ENCODE measurements around the gene LTBP4. TPM values are rescaled to one million over a fixed set of nuclear protein-coding genes. Genes with fewer than 3 reads are reported as not detected.
"Not testable (repeated sequence)": the region's sequence is repeated elsewhere in the genome, so short reads cannot be mapped to it uniquely, and the experiment has no call there.

Gene LTBP4
- total and polyA plus RNA-seq, 2 donors = 6.0 to 35.6 TPM

- Histone ChIP-seq H3K36me3 (ENCODE audit: control insufficient read depth in 2 of 2, insufficient read depth in 2 of 2, low read length in 1 of 2) (no peaks in the 10 kb centered on the region), H3K4me1 (ENCODE audit: control insufficient read depth in 2 of 2, insufficient read depth in 2 of 2, low read length in 2 of 2) (peaks cover 0 to 6% of the 10 kb centered on the region in 2 donors), H3K27me3 (ENCODE audit: control insufficient read depth in 2 of 2, insufficient read depth in 1 of 2, low read length in 1 of 2) (peaks cover 0 to 1% of the 10 kb centered on the region in 2 donors), H3K27ac (ENCODE audit: low read depth in 1 of 2, low read length in 1 of 2) (no peak overlapping the region), H3K9me3 (ENCODE audit: control insufficient read depth in 2 of 2, insufficient read depth in 1 of 2, low read length in 1 of 2) (no peaks in the 10 kb centered on the region), H3K4me3 (ENCODE audit: low read length in 2 of 2) (no peak overlapping the region)
- WGBS = 97% methylated on average over 7 of the region's 7 CpGs
- no peak for DNase-seq (ENCODE audit: low read depth in 6 of 9, low spot score in 9 of 9)
Measured at GRCh38 chr19:40641281-40641680, 40.1 kb downstream of the LTBP4 start.

- Histone ChIP-seq H3K4me1 (ENCODE audit: control insufficient read depth in 2 of 2, insufficient read depth in 2 of 2, low read length in 2 of 2) (peaks cover 0 to 6% of the 10 kb centered on the region in 2 donors), H3K4me3 (ENCODE audit: low read length in 2 of 2) (no peak overlapping the region), H3K36me3 (ENCODE audit: control insufficient read depth in 2 of 2, insufficient read depth in 2 of 2, low read length in 1 of 2) (no peaks in the 10 kb centered on the region), H3K27ac (ENCODE audit: low read depth in 1 of 2, low read length in 1 of 2) (no peak overlapping the region), H3K9me3 (ENCODE audit: control insufficient read depth in 2 of 2, insufficient read depth in 1 of 2, low read length in 1 of 2) (no peaks in the 10 kb centered on the region), H3K27me3 (ENCODE audit: control insufficient read depth in 2 of 2, insufficient read depth in 1 of 2, low read length in 1 of 2) (peaks cover 0 to 3% of the 10 kb centered on the region in 2 donors)
- 97% methylated on average over 18 of the region's 18 CpGs for WGBS
- no peak for DNase-seq (ENCODE audit: low read depth in 6 of 9, low spot score in 9 of 9)
Measured at GRCh38 chr19:40642051-40642706, 41.0 kb downstream of the LTBP4 start.

GRCh38 chr19:40642757-40643305 is 41.7 kb downstream of the LTBP4 start:
- Histone ChIP-seq H3K4me3 (ENCODE audit: low read length in 2 of 2) (no peak overlapping the region), H3K9me3 (ENCODE audit: control insufficient read depth in 2 of 2, insufficient read depth in 1 of 2, low read length in 1 of 2) (no peaks in the 10 kb centered on the region), H3K27me3 (ENCODE audit: control insufficient read depth in 2 of 2, insufficient read depth in 1 of 2, low read length in 1 of 2) (peaks cover 0 to 3% of the 10 kb centered on the region in 2 donors), H3K27ac (ENCODE audit: low read depth in 1 of 2, low read length in 1 of 2) (no peak overlapping the region), H3K4me1 (ENCODE audit: control insufficient read depth in 2 of 2, insufficient read depth in 2 of 2, low read length in 2 of 2) (peaks cover 0 to 6% of the 10 kb centered on the region in 2 donors), H3K36me3 (ENCODE audit: control insufficient read depth in 2 of 2, insufficient read depth in 2 of 2, low read length in 1 of 2) (no peaks in the 10 kb centered on the region)
- 93% methylated on average over 8 of the region's 8 CpGs for WGBS
- DNase-seq (ENCODE audit: low read depth in 6 of 9, low spot score in 9 of 9) = no peak

GRCh38 chr19:40646743-40647254 is 45.6 kb downstream of the LTBP4 start:
- H3K27me3 ChIP-seq (ENCODE audit: control insufficient read depth in 2 of 2, insufficient read depth in 1 of 2, low read length in 1 of 2) = peaks cover 0 to 3% of the 10 kb centered on the region in 2 donors
- no peaks in the 10 kb centered on the region for H3K36me3 ChIP-seq (ENCODE audit: control insufficient read depth in 2 of 2, insufficient read depth in 2 of 2, low read length in 1 of 2)
- 92% methylated on average over 5 of the region's 5 CpGs for WGBS
- no peaks in the 10 kb centered on the region for H3K9me3 ChIP-seq (ENCODE audit: control insufficient read depth in 2 of 2, insufficient read depth in 1 of 2, low read length in 1 of 2)
- H3K4me3 ChIP-seq (ENCODE audit: low read length in 2 of 2) = no peak overlapping the region
- no peak overlapping the region for H3K27ac ChIP-seq (ENCODE audit: low read depth in 1 of 2, low read length in 1 of 2)
- no peak for DNase-seq (ENCODE audit: low read depth in 6 of 9, low spot score in 9 of 9)
- H3K4me1 ChIP-seq (ENCODE audit: control insufficient read depth in 2 of 2, insufficient read depth in 2 of 2, low read length in 2 of 2) = no peaks in the 10 kb centered on the region

- not testable (repeated sequence) for H3K4me3 ChIP-seq (ENCODE audit: low read length in 2 of 2); H3K9me3 ChIP-seq (ENCODE audit: control insufficient read depth in 2 of 2, insufficient read depth in 1 of 2, low read length in 1 of 2); H3K4me1 ChIP-seq (ENCODE audit: control insufficient read depth in 2 of 2, insufficient read depth in 2 of 2, low read length in 2 of 2); DNase-seq (ENCODE audit: low read depth in 6 of 9, low spot score in 9 of 9); H3K27me3 ChIP-seq (ENCODE audit: control insufficient read depth in 2 of 2, insufficient read depth in 1 of 2, low read length in 1 of 2); H3K27ac ChIP-seq (ENCODE audit: low read depth in 1 of 2, low read length in 1 of 2); H3K36me3 ChIP-seq (ENCODE audit: control insufficient read depth in 2 of 2, insufficient read depth in 2 of 2, low read length in 1 of 2)
- WGBS = 97% methylated on average over 9 of the region's 9 CpGs
Measured at GRCh38 chr19:40649903-40650675, 48.9 kb downstream of the LTBP4 start.

GRCh38 chr19:40650749-40651305 is 49.7 kb downstream of the LTBP4 start:
- Histone ChIP-seq H3K36me3 (ENCODE audit: control insufficient read depth in 2 of 2, insufficient read depth in 2 of 2, low read length in 1 of 2) (no peaks in the 10 kb centered on the region), H3K4me3 (ENCODE audit: low read length in 2 of 2) (no peak overlapping the region), H3K4me1 (ENCODE audit: control insufficient read depth in 2 of 2, insufficient read depth in 2 of 2, low read length in 2 of 2) (no peaks in the 10 kb centered on the region), H3K27ac (ENCODE audit: low read depth in 1 of 2, low read length in 1 of 2) (no peak overlapping the region), H3K27me3 (ENCODE audit: control insufficient read depth in 2 of 2, insufficient read depth in 1 of 2, low read length in 1 of 2) (peaks cover 0 to 3% of the 10 kb centered on the region in 2 donors), H3K9me3 (ENCODE audit: control insufficient read depth in 2 of 2, insufficient read depth in 1 of 2, low read length in 1 of 2) (no peaks in the 10 kb centered on the region)
- WGBS = 96% methylated on average over 8 of the region's 8 CpGs
- DNase-seq (ENCODE audit: low read depth in 6 of 9, low spot score in 9 of 9) = no peak

GRCh38 chr19:40652303-40652702 is 51.1 kb downstream of the LTBP4 start:
- not testable (repeated sequence) for H3K27me3 ChIP-seq (ENCODE audit: control insufficient read depth in 2 of 2, insufficient read depth in 1 of 2, low read length in 1 of 2); H3K27ac ChIP-seq (ENCODE audit: low read depth in 1 of 2, low read length in 1 of 2); H3K9me3 ChIP-seq (ENCODE audit: control insufficient read depth in 2 of 2, insufficient read depth in 1 of 2, low read length in 1 of 2); H3K36me3 ChIP-seq (ENCODE audit: control insufficient read depth in 2 of 2, insufficient read depth in 2 of 2, low read length in 1 of 2); DNase-seq (ENCODE audit: low read depth in 6 of 9, low spot score in 9 of 9); H3K4me3 ChIP-seq (ENCODE audit: low read length in 2 of 2); H3K4me1 ChIP-seq (ENCODE audit: control insufficient read depth in 2 of 2, insufficient read depth in 2 of 2, low read length in 2 of 2)
- WGBS = 95% methylated on average over 11 of the region's 11 CpGs

- not testable (repeated sequence) for H3K36me3 ChIP-seq (ENCODE audit: control insufficient read depth in 2 of 2, insufficient read depth in 2 of 2, low read length in 1 of 2); H3K27ac ChIP-seq (ENCODE audit: low read depth in 1 of 2, low read length in 1 of 2); H3K4me3 ChIP-seq (ENCODE audit: low read length in 2 of 2); DNase-seq (ENCODE audit: low read depth in 6 of 9, low spot score in 9 of 9); H3K9me3 ChIP-seq (ENCODE audit: control insufficient read depth in 2 of 2, insufficient read depth in 1 of 2, low read length in 1 of 2); H3K27me3 ChIP-seq (ENCODE audit: control insufficient read depth in 2 of 2, insufficient read depth in 1 of 2, low read length in 1 of 2); H3K4me1 ChIP-seq (ENCODE audit: control insufficient read depth in 2 of 2, insufficient read depth in 2 of 2, low read length in 2 of 2)
- WGBS = 95% methylated on average over 7 of the region's 7 CpGs
Measured at GRCh38 chr19:40655684-40656083, 54.5 kb downstream of the LTBP4 start.

- H3K27me3 ChIP-seq (ENCODE audit: control insufficient read depth in 2 of 2, insufficient read depth in 1 of 2, low read length in 1 of 2) = peaks cover 0 to 2% of the 10 kb centered on the region in 2 donors
- no peaks in the 10 kb centered on the region for H3K36me3 ChIP-seq (ENCODE audit: control insufficient read depth in 2 of 2, insufficient read depth in 2 of 2, low read length in 1 of 2)
- peaks cover under 1 to 1% of the 10 kb centered on the region in 2 donors for H3K4me1 ChIP-seq (ENCODE audit: control insufficient read depth in 2 of 2, insufficient read depth in 2 of 2, low read length in 2 of 2)
- no peak overlapping the region for H3K27ac ChIP-seq (ENCODE audit: low read depth in 1 of 2, low read length in 1 of 2)
- no peaks in the 10 kb centered on the region for H3K9me3 ChIP-seq (ENCODE audit: control insufficient read depth in 2 of 2, insufficient read depth in 1 of 2, low read length in 1 of 2)
- no peak overlapping the region for H3K4me3 ChIP-seq (ENCODE audit: low read length in 2 of 2)
- 99% methylated on average over 8 of the region's 8 CpGs for WGBS
- no peak for DNase-seq (ENCODE audit: low read depth in 6 of 9, low spot score in 9 of 9)
Measured at GRCh38 chr19:40658031-40658430, 56.9 kb downstream of the LTBP4 start.

Data from thymus (tissue), 11 donors.